HEK293 (cell line): ENCODE results near the gene TMEM106C.
A peak's percentile ranks its signal among the peaks of the same experiment; 100 is the strongest.

Source experiments
- CTCF ChIA-PET: fragments of 350-600 bp; formaldehyde crosslinking; extraction: SDS; loops from one replicate; lab custom pipeline; 2021; ENCODE audit warnings: antibody characterized with exemption; lab: Yijun Ruan, JAX
- POLR2A ChIA-PET: fragments of 300-600 bp; formaldehyde crosslinking; extraction: SDS; loops from one replicate; lab custom pipeline; 2020; ENCODE audit warnings: antibody characterized with exemption, inconsistent platforms; lab: Yijun Ruan, JAX
- H3K27ac ChIP-seq: fragments of 200-500 bp; sonication (Bioruptor generic); 2 replicates; pipeline ENCODE4 v1.5.1; 2014; ENCODE audit warnings: low read depth, low read length, control low read depth, inconsistent platforms; ENCODE audit errors: extremely low read depth
- H3K36me3 ChIP-seq, 2 experiments: fragments of 200-500 bp in 1 of 2; sonication (Bioruptor generic) in 1 of 2; 1 replicate in 1 of 2; 2 replicates in 1 of 2; pipeline ENCODE4 v1.5.1; 2014 to 2017; ENCODE audit warnings: inconsistent platforms in 2 of 2, low read length in 2 of 2; ENCODE audit not compliant: control insufficient read depth in 2 of 2, insufficient read depth in 1 of 2
- H3K4me1 ChIP-seq: fragments of 200-500 bp; sonication (Bioruptor generic); 2 replicates; pipeline ENCODE4 v1.5.1; 2014; ENCODE audit warnings: mild to moderate bottlenecking, low read length, inconsistent platforms; ENCODE audit not compliant: control insufficient read depth, insufficient read depth
- H3K4me3 ChIP-seq: 2 replicates; pipeline ENCODE4 v1.5.1; 2011; ENCODE audit warnings: low read depth, mild to moderate bottlenecking, control low read depth, low read length, moderate library complexity
- H3K9me3 ChIP-seq: fragments of 200-500 bp; sonication (Bioruptor generic); 2 replicates; pipeline ENCODE4 v1.5.1; 2014; ENCODE audit warnings: low read depth, low read length, inconsistent platforms; ENCODE audit not compliant: control insufficient read depth, insufficient read depth
- AEBP2 ChIP-seq: fragments of 450-650 bp; formaldehyde crosslinking; IDR thresholded peaks from 2 replicates; pipeline ENCODE4 v1.5.1; 2016; ENCODE audit warnings: missing biosample characterization, missing genetic modification characterization, borderline replicate concordance
- ATF2 ChIP-seq: fragments of 450-650 bp; formaldehyde crosslinking; IDR thresholded peaks from 2 replicates; pipeline ENCODE4 v1.5.1; 2016; ENCODE audit warnings: missing biosample characterization, missing genetic modification characterization, low read depth
- GLI4 ChIP-seq: fragments of 450-650 bp; formaldehyde crosslinking; IDR thresholded peaks from 2 replicates; pipeline ENCODE4 v1.5.1; 2016; ENCODE audit warnings: missing biosample characterization, missing genetic modification characterization
- MYNN ChIP-seq: fragments of 450-650 bp; formaldehyde crosslinking; IDR thresholded peaks from 2 replicates; pipeline ENCODE4 v1.5.1; 2016; ENCODE audit warnings: missing biosample characterization, missing genetic modification characterization, borderline replicate concordance
- OVOL3 ChIP-seq: fragments of 450-650 bp; formaldehyde crosslinking; IDR thresholded peaks from 2 replicates; pipeline ENCODE4 v1.5.1; 2016; ENCODE audit warnings: missing biosample characterization, missing genetic modification characterization
- PRDM10 ChIP-seq: fragments of 450-650 bp; formaldehyde crosslinking; IDR thresholded peaks from 2 replicates; pipeline ENCODE4 v1.5.1; 2016; ENCODE audit warnings: missing biosample characterization, missing genetic modification characterization
- SCRT2 ChIP-seq: fragments of 450-650 bp; formaldehyde crosslinking; IDR thresholded peaks from 2 replicates; pipeline ENCODE4 v1.5.1; 2016; ENCODE audit warnings: missing biosample characterization, missing genetic modification characterization
- SP2 ChIP-seq: fragments of 450-650 bp; formaldehyde crosslinking; IDR thresholded peaks from 2 replicates; pipeline ENCODE4 v1.5.1; 2016; ENCODE audit warnings: missing biosample characterization, missing genetic modification characterization
- ZFHX2 ChIP-seq: fragments of 450-650 bp; formaldehyde crosslinking; conservative IDR thresholded peaks from 2 replicates; pipeline ENCODE4 v1.5.1; 2016; ENCODE audit warnings: missing biosample characterization, missing genetic modification characterization
- ZNF140 ChIP-seq: fragments of 450-650 bp; formaldehyde crosslinking; IDR thresholded peaks from 2 replicates; pipeline ENCODE4 v1.5.1; 2016; ENCODE audit warnings: missing biosample characterization, missing genetic modification characterization
- ZNF155 ChIP-seq: fragments of 450-650 bp; formaldehyde crosslinking; IDR thresholded peaks from 2 replicates; pipeline ENCODE4 v1.5.1; 2016; ENCODE audit warnings: missing biosample characterization, missing genetic modification characterization
- ZNF157 ChIP-seq: fragments of 450-650 bp; formaldehyde crosslinking; IDR thresholded peaks from 2 replicates; pipeline ENCODE4 v1.5.1; 2016; ENCODE audit warnings: missing biosample characterization, missing genetic modification characterization
- ZNF19 ChIP-seq: fragments of 450-650 bp; formaldehyde crosslinking; IDR thresholded peaks from 2 replicates; pipeline ENCODE4; 2016; ENCODE audit warnings: missing biosample characterization, missing genetic modification characterization, low read depth
- ZNF221 ChIP-seq: fragments of 450-650 bp; formaldehyde crosslinking; IDR thresholded peaks from 2 replicates; pipeline ENCODE4 v1.5.1; 2017; ENCODE audit warnings: missing biosample characterization, missing genetic modification characterization, borderline replicate concordance
- ZNF239 ChIP-seq: fragments of 450-650 bp; formaldehyde crosslinking; IDR thresholded peaks from 2 replicates; pipeline ENCODE4 v1.5.1; 2016; ENCODE audit warnings: missing biosample characterization, missing genetic modification characterization
- ZNF24 ChIP-seq: fragments of 450-650 bp; formaldehyde crosslinking; IDR thresholded peaks from 2 replicates; pipeline ENCODE4 v1.5.1; 2016; ENCODE audit warnings: missing biosample characterization, missing genetic modification characterization
- ZNF391 ChIP-seq: fragments of 450-650 bp; formaldehyde crosslinking; IDR thresholded peaks from 2 replicates; pipeline ENCODE4 v1.5.1; 2016; ENCODE audit warnings: low read depth, missing biosample characterization, missing genetic modification characterization, borderline replicate concordance
- ZNF416 ChIP-seq: fragments of 450-650 bp; formaldehyde crosslinking; IDR thresholded peaks from 2 replicates; pipeline ENCODE4 v1.5.1; 2016; ENCODE audit warnings: missing biosample characterization, missing genetic modification characterization
- ZNF626 ChIP-seq: fragments of 450-650 bp; sonication (Bioruptor Pico); formaldehyde crosslinking; IDR thresholded peaks from 2 replicates; pipeline ENCODE4 v1.5.1; 2018; ENCODE audit warnings: missing biosample characterization, missing genetic modification characterization, inconsistent platforms
- ZNF660 ChIP-seq: fragments of 450-650 bp; IDR thresholded peaks from 2 replicates; pipeline ENCODE4 v1.5.1; 2018; ENCODE audit warnings: missing biosample characterization, mild to moderate bottlenecking, missing genetic modification characterization
- ZNF843 ChIP-seq: fragments of 450-650 bp; formaldehyde crosslinking; IDR thresholded peaks from 2 replicates; pipeline ENCODE4 v1.5.1; 2016; ENCODE audit warnings: missing biosample characterization, missing genetic modification characterization

TMEM106C gene

GRCh38 chr12:47978598-47978873 lies 15.1 kb downstream of the TMEM106C start:
- ChIA-PET CTCF (interaction anchor here (1.2 kb wide), 1 partner anchor 12 kb away, joined by 3 read pairs; no protein-coding TSS in a partner anchor), POLR2A (no interaction called here)
- H3K4me1 ChIP-seq, result no peaks in the 10 kb centered on the region

GRCh38 chr12:47979166-47979565 lies 15.8 kb downstream of the TMEM106C start:
- CTCF ChIA-PET, result interaction anchor here (1.2 kb wide), 1 partner anchor 13 kb away, joined by 3 read pairs; no protein-coding TSS in a partner anchor
- POLR2A ChIA-PET, result no interaction called here
- TF ChIP-seq ZNF660 (tag by site-specific recombination) (no peak), ZNF221 (tag by site-specific recombination) (no peak), SP2 (tag by site-specific recombination) (peak; percentile 5; the same call in 1 of the 2 replicates), ZNF140 (no peak), SCRT2 (tag by site-specific recombination) (no peak), ZNF843 (no peak)
- TF ChIP-seq, all 188 proteins: peak for 1
- H3K4me1 ChIP-seq, result no peaks in the 10 kb centered on the region
- no peaks in the 10 kb centered on the region for H3K9me3 ChIP-seq
- no peak overlapping the region for H3K4me3 ChIP-seq
- H3K27ac ChIP-seq, result no peak overlapping the region
- peaks cover 0 to 48% of the 10 kb centered on the region in 2 experiments; a peak in 1 of 3 replicates for H3K36me3 ChIP-seq

More at GRCh38 chr12:47978598-47978873, 15.1 kb downstream of the TMEM106C start:
- H3K9me3 ChIP-seq, result no peaks in the 10 kb centered on the region
- no peak overlapping the region for H3K27ac ChIP-seq
- TF ChIP-seq ZNF24 (tag by site-specific recombination) (no peak), AEBP2 (tag by site-specific recombination) (no peak), ZNF157 (tag by site-specific recombination) (no peak), ZNF660 (tag by site-specific recombination) (no peak)
- H3K4me3 ChIP-seq, result no peak overlapping the region
- peaks cover 0 to 55% of the 10 kb centered on the region in 2 experiments; a peak in 1 of 3 replicates for H3K36me3 ChIP-seq

GRCh38 chr12:47979686-47980085 lies 16.3 kb downstream of the TMEM106C start:
- Histone ChIP-seq H3K36me3 (peaks cover 0 to 50% of the 10 kb centered on the region in 2 experiments; a peak in 1 of 3 replicates), H3K27ac (no peak overlapping the region), H3K4me3 (no peak overlapping the region)
- CTCF ChIA-PET, result no interaction called here
- POLR2A ChIA-PET, result no interaction called here
- no peak for TF ChIP-seq ZNF155 (tag by site-specific recombination)
- no peak for TF ChIP-seq ZFHX2
- TF ChIP-seq MYNN (tag by site-specific recombination), result no peak
- TF ChIP-seq ZNF19 (tag by site-specific recombination), result no peak
- TF ChIP-seq ZNF391 (tag by site-specific recombination), result no peak
- TF ChIP-seq ZNF626 (tag by site-specific recombination), result no peak
- TF ChIP-seq PRDM10 (tag by site-specific recombination), result no peak
- TF ChIP-seq ZNF416 (tag by site-specific recombination), result no peak
- TF ChIP-seq ATF2, result no peak
- no peak for TF ChIP-seq GLI4 (tag by site-specific recombination)
- no peak for TF ChIP-seq OVOL3 (tag by site-specific recombination)
- TF ChIP-seq ZNF239 (tag by site-specific recombination), result no peak
- TF ChIP-seq, all 188 proteins: peak for 0
- Histone ChIP-seq H3K9me3 (no peaks in the 10 kb centered on the region), H3K4me1 (no peaks in the 10 kb centered on the region)
